IMR-90 (cell line): Measurements from ENCODE around the gene PADI2.

Source experiments
- BHLHE40 ChIP-seq: fragments of 150-350 bp; IDR thresholded peaks from 2 replicates; pipeline ENCODE4 v1.6.1; 2016; ENCODE audit warnings: mild to moderate bottlenecking, low read depth, low read length
- CEBPB ChIP-seq: IDR thresholded peaks from 2 replicates; pipeline ENCODE4 v1.6.1; 2012; ENCODE audit warnings: low read depth, low read length, improper control_type of control experiment
- CHD1 ChIP-seq: IDR thresholded peaks from 2 replicates; pipeline ENCODE4 v1.6.1; 2012; ENCODE audit warnings: low read depth, low read length, improper control_type of control experiment
- MXI1 ChIP-seq: IDR thresholded peaks from 2 replicates; pipeline ENCODE4 v1.6.1; 2012; ENCODE audit warnings: low read depth, mild to moderate bottlenecking, low read length, moderate library complexity, borderline replicate concordance
- NFE2L2 ChIP-seq: fragments of 150-350 bp; IDR thresholded peaks from 2 replicates; pipeline ENCODE4 v1.6.1; 2016; ENCODE audit warnings: low read depth, mild to moderate bottlenecking, low read length
- POLR2A ChIP-seq: IDR thresholded peaks from 2 replicates; pipeline ENCODE4 v1.6.1; 2012; ENCODE audit warnings: mild to moderate bottlenecking, low read depth, low read length
- RAD21 ChIP-seq: IDR thresholded peaks from 2 replicates; pipeline ENCODE4 v1.6.1; 2012; ENCODE audit warnings: low read length, improper control_type of control experiment
- RCOR1 ChIP-seq: IDR thresholded peaks from 2 replicates; pipeline ENCODE4 v1.6.1; 2012; ENCODE audit warnings: mild to moderate bottlenecking, low read length, improper control_type of control experiment; ENCODE audit not compliant: insufficient replicate concordance
- RFX5 ChIP-seq: IDR thresholded peaks from 2 replicates; pipeline ENCODE4 v1.8.0; 2012; ENCODE audit warnings: low read depth, mild to moderate bottlenecking, low read length, moderate library complexity
- SMC3 ChIP-seq: fragments of 150-350 bp; IDR thresholded peaks from 2 replicates; pipeline ENCODE4 v1.6.1; 2016; ENCODE audit warnings: low read depth, mild to moderate bottlenecking, antibody characterized with exemption, low read length, moderate library complexity
- TF ChIP-seq, protein P1 (sequence below): conservative IDR thresholded peaks from 2 replicates; pipeline ENCODE4 v1.5.1; 2012; ENCODE audit warnings: mild to moderate bottlenecking, low read depth, low read length, improper control_type of control experiment

DNA sequence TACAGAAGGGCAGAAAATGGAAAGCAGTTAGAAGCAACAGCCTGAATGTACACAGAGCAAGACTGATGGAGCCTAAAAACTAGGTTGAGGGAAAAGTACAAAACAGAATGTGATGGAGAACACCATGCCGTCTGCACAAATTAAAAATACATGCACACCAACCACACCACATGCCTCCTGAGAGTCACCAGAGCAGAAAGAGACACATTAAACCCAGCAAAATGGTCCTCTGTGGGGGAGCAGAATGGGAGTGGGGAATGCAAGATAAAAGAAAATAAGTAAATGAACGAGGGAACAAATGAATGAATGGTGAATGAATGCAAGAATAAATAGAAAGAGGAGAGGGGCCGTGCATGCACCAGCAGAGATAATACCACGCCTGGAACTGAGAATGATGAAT lies 24.1 kb downstream of the PADI2 start:
- TF ChIP-seq SMC3 (no peak), NFE2L2 (no peak), POLR2A (no peak), CHD1 (no peak), RAD21 (no peak), CEBPB (no peak), BHLHE40 (no peak), MXI1 (no peak), RFX5 (no peak), RCOR1 (no peak)
- TF ChIP-seq, protein P1, sequence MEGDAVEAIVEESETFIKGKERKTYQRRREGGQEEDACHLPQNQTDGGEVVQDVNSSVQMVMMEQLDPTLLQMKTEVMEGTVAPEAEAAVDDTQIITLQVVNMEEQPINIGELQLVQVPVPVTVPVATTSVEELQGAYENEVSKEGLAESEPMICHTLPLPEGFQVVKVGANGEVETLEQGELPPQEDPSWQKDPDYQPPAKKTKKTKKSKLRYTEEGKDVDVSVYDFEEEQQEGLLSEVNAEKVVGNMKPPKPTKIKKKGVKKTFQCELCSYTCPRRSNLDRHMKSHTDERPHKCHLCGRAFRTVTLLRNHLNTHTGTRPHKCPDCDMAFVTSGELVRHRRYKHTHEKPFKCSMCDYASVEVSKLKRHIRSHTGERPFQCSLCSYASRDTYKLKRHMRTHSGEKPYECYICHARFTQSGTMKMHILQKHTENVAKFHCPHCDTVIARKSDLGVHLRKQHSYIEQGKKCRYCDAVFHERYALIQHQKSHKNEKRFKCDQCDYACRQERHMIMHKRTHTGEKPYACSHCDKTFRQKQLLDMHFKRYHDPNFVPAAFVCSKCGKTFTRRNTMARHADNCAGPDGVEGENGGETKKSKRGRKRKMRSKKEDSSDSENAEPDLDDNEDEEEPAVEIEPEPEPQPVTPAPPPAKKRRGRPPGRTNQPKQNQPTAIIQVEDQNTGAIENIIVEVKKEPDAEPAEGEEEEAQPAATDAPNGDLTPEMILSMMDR: no peak
